Fibroblast of villous mesenchyme (primary cell): Measurements from ENCODE around the gene SLC38A11. TPM values are rescaled to one million over a fixed set of nuclear protein-coding genes. Genes with fewer than 3 reads are reported as not detected.

Experiments used
- DNase-seq: peaks from one replicate; pipeline ENCODE4 v3.0.0-alpha.2; 2010; ENCODE audit warnings: low read depth
- H3K4me3 ChIP-seq: 2 replicates; pipeline ENCODE4 v1.5.1; 2011; ENCODE audit warnings: low read depth, mild to moderate bottlenecking, low read length
- CTCF ChIP-seq: IDR thresholded peaks from 2 replicates; pipeline ENCODE4 v1.5.1; 2012; ENCODE audit warnings: low read depth, mild to moderate bottlenecking, low read length; ENCODE audit not compliant: insufficient read depth
- total RNA-seq: library from RNA; depleted of rRNA; stranded (reverse); fragments of >200 nt; gene quantifications from 2 replicates; pipeline ENCODE4 v1.2.3, GENCODE V29; 2012

Gene SLC38A11
- total RNA-seq, 1 donor: under 0.01 TPM

DNA sequence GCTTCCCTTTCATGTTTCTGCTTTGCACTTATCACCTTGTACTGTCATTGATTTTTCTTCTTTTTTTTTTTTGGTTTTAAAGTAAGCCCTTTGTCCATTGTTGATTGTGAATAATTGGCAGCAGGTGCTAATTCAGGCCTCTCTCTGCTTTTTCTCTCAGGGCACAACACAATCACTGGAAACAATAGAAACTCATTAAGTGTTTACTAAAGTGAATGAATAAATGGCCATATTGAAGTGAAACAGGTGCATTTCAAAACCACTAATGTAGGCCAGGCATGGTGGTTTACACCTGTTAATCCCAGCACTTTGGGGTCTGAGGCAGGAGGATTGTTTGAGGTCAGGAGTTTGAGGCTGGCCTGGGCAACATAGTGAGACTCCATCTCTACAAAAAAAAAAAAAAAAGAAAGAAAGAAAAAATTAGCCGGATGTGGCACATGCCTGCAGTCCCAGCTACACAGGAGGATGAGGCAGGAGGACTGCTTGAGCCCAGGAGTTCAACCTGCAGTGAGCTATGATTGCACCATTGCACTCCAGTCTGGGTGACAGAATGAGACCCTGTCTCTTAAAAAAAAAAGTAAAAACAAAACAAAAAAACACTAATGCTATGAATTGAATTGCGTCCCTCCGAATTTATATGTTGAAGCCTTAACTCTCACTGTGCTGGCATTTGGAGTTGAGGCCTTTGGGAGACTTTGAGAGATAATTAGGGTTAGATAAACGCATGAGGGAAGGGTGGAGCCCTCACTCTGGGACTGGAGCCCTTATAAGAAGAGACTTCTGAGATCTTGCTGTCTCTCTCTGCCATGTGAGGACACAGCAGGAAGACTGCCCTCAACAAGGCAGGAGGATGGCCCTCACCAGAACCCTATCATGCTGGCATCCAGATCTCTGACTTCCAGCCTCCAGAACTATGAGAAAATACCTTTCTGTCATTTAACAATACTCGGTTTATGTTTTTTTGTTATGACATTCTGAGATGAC, 19.9 kb downstream of the SLC38A11 start:
- no peak overlapping the region for H3K4me3 ChIP-seq
- TF ChIP-seq CTCF: no peak
- no peak for DNase-seq

- DNase-seq: no peak
- TF ChIP-seq CTCF: no peak
- H3K4me3 ChIP-seq: no peak overlapping the region
These were observed 20.8 kb downstream of the SLC38A11 start for GRCh38 chr2:164934401-164935117.

GRCh38 chr2:164933671-164934189, 21.6 kb downstream of the SLC38A11 start:
- DNase-seq: no peak
- no peak for TF ChIP-seq CTCF

DNA sequence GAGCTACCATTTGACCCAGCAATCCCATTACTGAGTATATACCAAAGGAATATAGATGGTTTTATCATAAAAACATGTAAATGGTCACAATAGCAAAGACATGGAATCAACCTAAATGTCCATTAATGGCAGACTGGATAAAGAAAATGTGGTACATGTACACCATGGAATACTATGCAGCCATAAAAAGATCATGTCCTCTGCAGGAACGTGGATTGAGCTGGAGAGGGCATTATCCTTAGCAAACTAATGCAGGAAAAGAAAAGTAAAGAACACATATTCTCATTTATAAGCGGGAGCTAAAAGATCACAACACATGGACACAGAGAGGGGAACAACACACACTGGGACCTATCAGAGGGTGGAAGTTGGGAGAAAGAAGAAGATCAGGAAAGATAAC, 22.9 kb downstream of the SLC38A11 start:
- no peak overlapping the region for H3K4me3 ChIP-seq
- no peak for TF ChIP-seq CTCF
- no peak for DNase-seq

More at GRCh38 chr2:164933671-164934189, 21.6 kb downstream of the SLC38A11 start:
- H3K4me3 ChIP-seq: no peak overlapping the region

DNA sequence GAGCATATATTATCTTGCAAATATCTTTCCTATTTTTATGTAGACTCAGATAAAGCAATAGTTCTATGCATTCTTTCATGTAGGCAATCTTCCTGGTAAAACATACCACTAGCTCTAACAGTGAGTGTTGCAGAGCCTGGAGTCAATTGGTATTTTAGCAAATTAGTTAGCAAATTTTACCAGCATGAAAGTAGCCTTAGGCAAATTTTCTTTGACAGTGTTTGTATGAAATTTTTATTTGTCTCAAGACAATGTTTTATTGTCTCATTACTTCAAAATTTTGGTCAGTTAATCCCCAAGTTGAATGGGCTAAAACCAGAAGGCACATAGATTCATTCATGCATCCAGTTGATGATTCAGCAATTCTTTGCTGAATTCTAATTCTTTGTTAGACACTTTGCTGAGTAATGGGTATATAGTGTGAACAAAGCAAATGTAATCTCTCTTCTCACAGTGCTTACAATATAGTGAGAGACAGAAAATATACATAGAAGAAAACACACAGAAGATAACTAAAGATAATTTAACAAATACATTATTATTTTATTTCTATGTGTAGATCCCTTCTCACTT, 27.1 kb downstream of the SLC38A11 start:
- H3K4me3 ChIP-seq: no peak overlapping the region
- no peak for DNase-seq
- no peak for TF ChIP-seq CTCF

- no peak for TF ChIP-seq CTCF
- no peak for DNase-seq
- no peak overlapping the region for H3K4me3 ChIP-seq
These were observed 33.2 kb downstream of the SLC38A11 start for GRCh38 chr2:164922134-164922533.
